CD4-positive, alpha-beta T cell (primary cell): ENCODE results near the gene C2orf15. TPM values are rescaled to one million over a fixed set of nuclear protein-coding genes. Genes with fewer than 3 reads are reported as not detected.

Experiments
- ATAC-seq: fragments of 200-7000 bp; cut with Tn5 transposase; one replicate; pipeline ENCODE4 v1.10.0; 2022; ENCODE audit warnings: mild to moderate bottlenecking; ENCODE audit not compliant: poor library complexity
- CTCF ChIA-PET: fragments of 350-600 bp; sonication (Branson Sonifier 250); formaldehyde crosslinking; loops from one replicate; lab custom pipeline; 2021; ENCODE audit warnings: antibody characterized with exemption, inconsistent platforms; lab: Charles Lee
- POLR2A ChIA-PET: fragments of 350-600 bp; sonication (Branson Sonifier 250); formaldehyde crosslinking; loops from one replicate; lab custom pipeline; 2021; ENCODE audit warnings: antibody characterized with exemption, inconsistent platforms; lab: Charles Lee
- DNase-seq, 14 experiments: peaks; one replicate each; pipeline ENCODE4 v3.0.0-alpha.2; 2013 to 2020; ENCODE audit warnings: mixed read lengths in 2 of 14
- H3K27ac ChIP-seq, 2 donors: one replicate each; pipeline versions ENCODE4 v1.5.1 to v1.7.0; 2013; ENCODE audit warnings: low read length in 2 of 2, low read depth in 1 of 2, mild to moderate bottlenecking in 1 of 2
- H3K27me3 ChIP-seq, 2 experiments: 1 replicate in 1 of 2; 2 replicates in 1 of 2; pipeline versions ENCODE4 v1.6.1 to v1.7.0; 2013; ENCODE audit warnings: low read length in 2 of 2, control low read depth in 1 of 2, mild to moderate bottlenecking in 1 of 2, moderate library complexity in 1 of 2; ENCODE audit not compliant: insufficient read depth in 2 of 2, control insufficient read depth in 1 of 2
- H3K36me3 ChIP-seq: one replicate; pipeline ENCODE4 v1.6.1; 2013; ENCODE audit warnings: low read length, control low read depth; ENCODE audit not compliant: insufficient read depth
- H3K4me1 ChIP-seq: one replicate; pipeline ENCODE4 v1.6.1; 2013; ENCODE audit warnings: low read length, control low read depth; ENCODE audit not compliant: insufficient read depth
- H3K4me3 ChIP-seq: one replicate; pipeline ENCODE4 v1.5.1; 2013; ENCODE audit warnings: mild to moderate bottlenecking, low read length, moderate library complexity
- H3K9me3 ChIP-seq, 2 experiments: 1 replicate in 1 of 2; 2 replicates in 1 of 2; pipeline versions ENCODE4 v1.6.1 to v1.7.0; 2013; ENCODE audit warnings: low read length in 2 of 2, mild to moderate bottlenecking in 2 of 2, control low read depth in 1 of 2, moderate library complexity in 1 of 2; ENCODE audit not compliant: control insufficient read depth in 1 of 2, insufficient read depth in 1 of 2
- H3K27ac Mint-ChIP-seq: one replicate; pipeline ENCODE4 v1.8.0; 2020; ENCODE audit warnings: mixed read lengths
- H3K27me3 Mint-ChIP-seq: one replicate; pipeline ENCODE4 v1.8.0; 2021; ENCODE audit warnings: mixed read lengths
- H3K36me3 Mint-ChIP-seq: one replicate; pipeline ENCODE4 v1.8.0; 2021; ENCODE audit warnings: low read depth, mixed read lengths
- H3K4me1 Mint-ChIP-seq: one replicate; pipeline ENCODE4 v1.8.0; 2021; ENCODE audit warnings: low read depth, mixed read lengths
- H3K4me3 Mint-ChIP-seq: one replicate; pipeline ENCODE4 v1.8.0; 2020; ENCODE audit warnings: mild to moderate bottlenecking, mixed read lengths
- H3K9me3 Mint-ChIP-seq: one replicate; pipeline ENCODE4 v1.8.0; 2020; ENCODE audit warnings: mixed read lengths
- CTCF ChIP-seq: fragments of 200-600 bp; IDR thresholded peaks from one replicate; pipeline ENCODE4 v1.8.0; 2022; ENCODE audit warnings: antibody characterized with exemption, mild to moderate bottlenecking
- intact Hi-C, 2 experiments: fragments of 100-400 bp; cut with DNase I in 1 of 2; cut with micrococcal nuclease in 1 of 2; formaldehyde crosslinking; loops; one replicate each; pipeline versions ENCODE4 v1.15.1 to v1.9.0; 2023 to 2025; cut with DNase I, micrococcal nuclease
- total RNA-seq, 174 experiments: library from RNA in 2 of 174; stranded (reverse) in 2 of 174; gene quantifications; one replicate each; pipeline ENCODE4 v1.2.3 and lab custom pipeline; 2021 to 2026

The C2orf15 gene
- total RNA-seq, 2 experiments from 2014 or later = 2.1 to 2.8 TPM

DNA sequence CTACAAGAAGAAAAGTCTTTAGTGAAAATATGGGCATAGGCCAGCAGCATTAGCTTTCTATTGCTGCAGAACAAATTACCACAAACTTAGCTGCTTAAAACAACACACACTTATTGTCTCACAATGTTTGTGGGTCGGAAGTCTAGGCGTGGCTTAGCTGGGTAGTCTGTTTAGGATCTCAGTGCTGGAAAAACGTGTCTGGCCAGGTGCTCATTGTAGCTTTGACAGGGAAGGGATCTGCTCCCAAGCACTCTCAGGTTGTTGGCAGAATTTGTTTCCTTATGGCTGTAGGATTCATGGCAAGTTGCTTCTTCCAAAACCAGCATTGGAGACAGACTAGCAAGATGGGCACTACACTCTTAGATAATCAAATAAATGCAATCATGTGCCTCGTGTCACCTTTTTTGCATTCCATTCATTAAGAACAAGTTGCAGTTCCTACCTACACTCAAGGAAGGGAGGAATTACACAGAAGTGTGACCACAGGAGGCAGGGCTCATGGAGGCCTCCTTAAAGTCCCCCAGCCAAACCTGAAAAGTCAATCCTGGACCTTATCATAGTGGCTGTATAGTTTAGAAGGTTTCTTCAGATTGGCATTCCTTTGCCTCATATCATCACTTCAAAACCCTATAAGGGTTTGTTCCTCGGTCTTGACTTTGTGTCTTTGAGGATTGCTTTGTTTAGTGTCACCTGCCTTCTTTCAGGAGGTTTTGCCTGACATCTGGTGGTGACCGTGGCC, 56.8 kb downstream of the C2orf15 start:
- no peak overlapping the region for H3K27ac Mint-ChIP-seq
- Histone ChIP-seq H3K27ac (no peak overlapping the region), H3K27me3 (no peaks in the 10 kb centered on the region), H3K9me3 (no peaks in the 10 kb centered on the region), H3K4me3 (no peak overlapping the region), H3K36me3 (peaks cover 19% of the 10 kb centered on the region), H3K4me1 (no peaks in the 10 kb centered on the region)
- H3K4me3 Mint-ChIP-seq = no peak overlapping the region
- no peaks in the 10 kb centered on the region for H3K27me3 Mint-ChIP-seq
- CTCF ChIA-PET = no interaction called here
- no peaks in the 10 kb centered on the region for H3K9me3 Mint-ChIP-seq
- POLR2A ChIA-PET = no interaction called here
- DNase-seq (no peak), ATAC-seq (no peak)
- no peak for TF ChIP-seq CTCF
- peaks cover 6% of the 10 kb centered on the region for H3K4me1 Mint-ChIP-seq
- intact Hi-C loops = no loop called here
- peaks cover 39% of the 10 kb centered on the region for H3K36me3 Mint-ChIP-seq

DNA sequence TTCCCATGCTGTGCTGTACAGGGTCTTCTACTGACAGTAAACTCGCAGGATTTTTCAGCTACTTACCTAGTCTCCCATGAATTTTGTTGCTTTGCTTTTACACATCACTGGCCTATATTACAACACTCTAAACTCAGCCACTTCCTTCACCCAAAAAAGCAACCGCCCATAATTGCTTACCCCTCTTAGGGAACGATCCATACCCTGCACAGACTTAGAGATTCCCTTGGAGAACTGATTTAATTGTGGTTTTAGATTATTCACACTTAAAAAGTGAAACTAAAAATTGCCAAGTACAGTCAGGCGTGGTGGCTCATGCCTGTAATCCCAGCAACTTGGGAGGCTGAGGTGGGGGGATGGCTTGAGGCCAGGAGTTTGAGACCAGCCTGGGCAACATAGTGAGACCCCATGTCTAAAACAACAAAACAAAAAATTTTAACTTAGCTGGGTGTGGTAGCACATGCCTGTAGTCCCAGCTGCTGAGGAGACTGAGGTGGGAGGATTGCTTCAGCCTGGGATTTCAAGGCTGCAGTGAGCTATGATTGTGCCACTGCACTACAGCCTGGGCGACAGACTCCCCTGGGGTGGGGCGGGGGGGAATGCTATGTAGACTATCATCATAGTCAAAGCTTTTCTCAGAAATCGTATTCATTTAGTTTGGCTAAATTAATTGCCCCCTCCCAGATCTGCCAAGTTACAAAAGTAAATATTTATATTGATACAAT, 58.7 kb downstream of the C2orf15 start:
- H3K27ac ChIP-seq = no peak overlapping the region
- H3K4me1 ChIP-seq = no peaks in the 10 kb centered on the region
- POLR2A ChIA-PET = no interaction called here
- H3K9me3 Mint-ChIP-seq = no peaks in the 10 kb centered on the region
- no peak overlapping the region for H3K4me3 ChIP-seq
- DNase-seq (no peak), ATAC-seq (no peak)
- H3K27me3 ChIP-seq = no peaks in the 10 kb centered on the region
- peaks cover 18% of the 10 kb centered on the region for H3K36me3 ChIP-seq
- no peaks in the 10 kb centered on the region for H3K27me3 Mint-ChIP-seq
- H3K4me3 Mint-ChIP-seq = no peak overlapping the region
- peak overlapping the region; percentile 78 for H3K27ac Mint-ChIP-seq
- no peaks in the 10 kb centered on the region for H3K9me3 ChIP-seq
- peaks cover 28% of the 10 kb centered on the region for H3K36me3 Mint-ChIP-seq
- no peak for TF ChIP-seq CTCF
- intact Hi-C loops = loop anchor here in 1 of 2 experiments (10.0 kb wide), 1 partner anchor 325 kb away; no protein-coding TSS in a partner anchor
- peaks cover 6% of the 10 kb centered on the region for H3K4me1 Mint-ChIP-seq
- CTCF ChIA-PET = no interaction called here

Other genes with a start within 250 kb of the C2orf15 start
- gene CRACDL, start 205.5 kb upstream of the C2orf15 start, total RNA-seq = 1 to 10 TPM in 1 of 2 experiments, under 1 TPM in 1; 0.36 to 1.5 TPM
- 10 to 100 TPM; 10.6 to 11.0 TPM for gene TSGA10, start 13.2 kb downstream of the C2orf15 start, total RNA-seq
- 10 to 100 TPM; 12.5 to 13.3 TPM for gene LIPT1, start 13.3 kb downstream of the C2orf15 start, total RNA-seq
- 10 to 100 TPM; 14.1 to 14.6 TPM for gene MITD1, start 39.4 kb downstream of the C2orf15 start, total RNA-seq
- 1 to 10 TPM; 8.6 to 9.5 TPM for gene MRPL30, start 39.5 kb downstream of the C2orf15 start, total RNA-seq
- not detected for gene LYG2, start 114.0 kb downstream of the C2orf15 start, total RNA-seq
- gene LYG1, start 159.5 kb downstream of the C2orf15 start, total RNA-seq = 1 to 10 TPM in 1 of 2 experiments, under 1 TPM in 1; 0.71 to 1.3 TPM
- 1 to 10 TPM; 8.3 TPM for gene TXNDC9, start 194.6 kb downstream of the C2orf15 start, total RNA-seq
- gene EIF5B, start 195.7 kb downstream of the C2orf15 start, total RNA-seq = 10 to 100 TPM; 27.8 to 33.2 TPM